Measurements from ENCODE around the gene SLC9A2.

Gene SLC9A2

DNA sequence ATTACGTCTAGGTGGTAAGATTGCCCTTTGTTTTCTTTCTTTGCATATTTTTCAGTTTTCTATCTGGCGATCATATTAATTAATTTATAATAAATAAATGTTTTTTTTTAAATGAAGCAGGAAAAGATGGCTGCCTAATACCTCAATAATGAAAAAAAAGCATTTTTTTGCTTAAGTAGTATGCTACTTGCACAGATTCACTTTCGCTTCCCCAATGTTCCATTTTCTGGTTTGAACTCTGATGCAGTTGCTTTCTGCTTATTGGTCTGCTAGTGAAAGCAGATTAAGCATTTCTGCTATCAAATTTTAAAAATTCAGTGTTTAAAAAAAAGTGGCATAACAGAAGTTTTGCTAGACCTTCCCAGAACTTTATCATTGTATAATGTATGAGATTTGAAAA is 130.6 kb downstream of the SLC9A2 start:
- H3K27ac ChIP-seq (ENCODE audit: low read depth, low read length), result no peak overlapping the region
- no peaks in the 10 kb centered on the region for H3K9me3 ChIP-seq (ENCODE audit: control insufficient read depth in 1 of 2, low read length in 2 of 2)
- H3K4me1 ChIP-seq (ENCODE audit: control insufficient read depth in 1 of 2, insufficient read depth in 2 of 2, low read length in 2 of 2), result no peaks in the 10 kb centered on the region
- H3K27me3 ChIP-seq (ENCODE audit: control insufficient read depth in 1 of 2, insufficient read depth in 2 of 2, low read length in 2 of 2), result no peaks in the 10 kb centered on the region
- no peaks in the 10 kb centered on the region for H3K36me3 ChIP-seq (ENCODE audit: control insufficient read depth in 1 of 2, insufficient read depth in 2 of 2, low read length in 2 of 2)
- no peak overlapping the region for H3K9ac ChIP-seq (ENCODE audit: low read depth in 1 of 2, low read length in 2 of 2)
- no peak overlapping the region for H3K4me3 ChIP-seq (ENCODE audit: low read depth in 1 of 2, low read length in 2 of 2)

DNA sequence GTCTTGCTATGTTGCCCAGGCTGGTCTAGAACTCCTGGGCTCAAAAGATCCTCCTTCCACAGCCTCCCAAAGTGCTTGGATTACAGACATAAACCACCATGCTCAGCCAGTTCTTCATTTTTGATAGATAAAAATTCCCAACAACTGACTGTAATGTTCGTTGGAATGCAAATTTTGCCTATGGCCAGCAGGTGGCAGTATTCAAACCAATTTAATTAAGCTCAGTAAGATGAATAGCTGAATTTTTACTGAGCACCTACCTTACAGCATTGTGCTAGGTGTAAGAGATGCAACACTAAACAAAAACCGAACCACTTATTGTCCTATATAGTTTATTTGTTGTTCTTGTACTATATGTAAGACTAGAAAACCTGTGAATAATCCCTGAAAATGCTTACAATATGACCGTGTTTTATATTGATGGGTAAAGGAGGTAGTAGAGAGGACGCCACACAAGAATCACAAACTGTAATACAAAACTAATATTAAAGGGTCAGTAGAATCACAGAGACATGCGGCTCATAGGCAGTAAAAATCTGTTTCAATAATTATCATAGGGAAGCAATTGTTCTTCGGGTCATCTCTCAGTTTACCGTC is 134.3 kb downstream of the SLC9A2 start:
- Histone ChIP-seq H3K4me3 (ENCODE audit: low read depth in 1 of 2, low read length in 2 of 2) (no peak overlapping the region), H3K4me1 (ENCODE audit: control insufficient read depth in 1 of 2, insufficient read depth in 2 of 2, low read length in 2 of 2) (no peaks in the 10 kb centered on the region), H3K27ac (ENCODE audit: low read depth, low read length) (no peak overlapping the region), H3K36me3 (ENCODE audit: control insufficient read depth in 1 of 2, insufficient read depth in 2 of 2, low read length in 2 of 2) (no peaks in the 10 kb centered on the region), H3K27me3 (ENCODE audit: control insufficient read depth in 1 of 2, insufficient read depth in 2 of 2, low read length in 2 of 2) (no peaks in the 10 kb centered on the region), H3K9me3 (ENCODE audit: control insufficient read depth in 1 of 2, low read length in 2 of 2) (no peaks in the 10 kb centered on the region), H3K9ac (ENCODE audit: low read depth in 1 of 2, low read length in 2 of 2) (no peak overlapping the region)

DNA sequence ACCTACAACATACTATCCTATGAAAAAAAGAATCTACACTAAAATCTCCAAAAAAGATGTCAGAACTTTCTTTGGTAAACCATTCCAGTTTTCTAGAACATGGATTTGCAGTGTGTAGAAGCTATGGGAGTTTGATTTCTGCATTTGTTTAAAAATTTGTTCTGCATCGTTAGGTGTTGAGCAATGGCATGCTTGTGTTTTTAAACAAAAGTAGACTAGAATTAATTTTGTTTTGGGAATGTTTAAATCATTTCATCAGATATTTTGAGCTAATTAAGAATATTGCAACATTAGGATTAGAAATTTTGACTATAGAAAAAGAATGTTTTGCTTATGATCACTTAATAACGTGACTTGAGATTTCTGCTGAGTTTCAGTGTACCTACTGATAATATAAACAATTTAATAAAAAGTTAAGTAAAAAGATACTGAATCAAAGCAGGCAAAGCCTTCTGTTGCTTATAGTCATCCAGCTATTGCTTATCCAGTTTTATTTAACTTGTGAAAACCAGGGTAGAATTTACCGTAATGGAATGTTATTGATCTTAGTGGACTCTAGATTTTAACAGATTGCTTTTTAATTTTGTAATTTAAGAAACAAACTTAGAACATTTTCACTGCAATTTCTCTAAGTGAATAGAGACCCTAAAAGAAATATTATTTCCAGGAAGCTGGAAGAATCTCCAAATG is 135.2 kb downstream of the SLC9A2 start:
- Histone ChIP-seq H3K4me1 (ENCODE audit: control insufficient read depth in 1 of 2, insufficient read depth in 2 of 2, low read length in 2 of 2) (no peaks in the 10 kb centered on the region), H3K36me3 (ENCODE audit: control insufficient read depth in 1 of 2, insufficient read depth in 2 of 2, low read length in 2 of 2) (no peaks in the 10 kb centered on the region), H3K9me3 (ENCODE audit: control insufficient read depth in 1 of 2, low read length in 2 of 2) (no peaks in the 10 kb centered on the region), H3K27me3 (ENCODE audit: control insufficient read depth in 1 of 2, insufficient read depth in 2 of 2, low read length in 2 of 2) (no peaks in the 10 kb centered on the region), H3K4me3 (ENCODE audit: low read depth in 1 of 2, low read length in 2 of 2) (no peak overlapping the region), H3K27ac (ENCODE audit: low read depth, low read length) (no peak overlapping the region), H3K9ac (ENCODE audit: low read depth in 1 of 2, low read length in 2 of 2) (no peak overlapping the region)

DNA sequence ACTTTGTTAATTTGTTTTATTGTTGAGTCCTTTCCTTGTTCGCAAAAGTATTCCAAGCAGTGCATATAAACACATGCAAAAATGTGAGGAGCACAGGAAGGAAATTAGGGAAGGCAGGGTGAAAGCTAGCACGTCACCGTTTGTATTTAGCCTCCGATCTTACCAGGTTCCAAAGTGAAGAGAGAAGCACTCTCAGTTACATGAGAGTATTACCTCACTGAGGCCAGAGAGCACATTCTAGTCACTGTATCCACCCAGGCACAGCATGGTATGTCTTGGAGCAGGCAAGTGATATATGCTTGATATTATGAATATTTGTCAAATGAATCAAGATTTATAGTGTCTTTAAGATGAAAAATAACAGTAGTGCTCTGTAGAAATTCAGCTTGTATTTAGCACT is 135.9 kb downstream of the SLC9A2 start:
- no peak overlapping the region for H3K9ac ChIP-seq (ENCODE audit: low read depth in 1 of 2, low read length in 2 of 2)

DNA sequence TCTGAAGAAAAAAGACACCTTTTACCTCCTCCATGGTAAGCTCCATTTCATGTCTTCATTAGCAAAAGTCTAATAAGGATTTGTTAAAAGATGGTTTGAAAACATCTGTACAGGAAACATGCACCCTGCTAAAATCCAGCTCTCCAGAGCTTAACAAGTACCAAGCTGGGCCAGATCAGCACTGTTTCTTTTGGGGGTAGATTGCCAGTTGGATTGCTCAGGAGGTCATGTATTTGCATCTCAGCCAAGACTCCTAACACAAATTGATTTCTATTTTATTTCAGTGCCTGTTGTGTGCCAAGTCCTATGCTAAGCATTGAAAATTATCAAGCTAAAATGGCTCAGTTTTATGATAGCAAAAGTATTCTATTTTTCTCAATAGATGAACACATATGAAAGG is 139.1 kb downstream of the SLC9A2 start:
- Histone ChIP-seq H3K4me3 (ENCODE audit: low read depth in 1 of 2, low read length in 2 of 2) (no peak overlapping the region), H3K4me1 (ENCODE audit: control insufficient read depth in 1 of 2, insufficient read depth in 2 of 2, low read length in 2 of 2) (no peaks in the 10 kb centered on the region), H3K9ac (ENCODE audit: low read depth in 1 of 2, low read length in 2 of 2) (no peak overlapping the region), H3K27ac (ENCODE audit: low read depth, low read length) (no peak overlapping the region), H3K27me3 (ENCODE audit: control insufficient read depth in 1 of 2, insufficient read depth in 2 of 2, low read length in 2 of 2) (no peaks in the 10 kb centered on the region), H3K9me3 (ENCODE audit: control insufficient read depth in 1 of 2, low read length in 2 of 2) (no peaks in the 10 kb centered on the region), H3K36me3 (ENCODE audit: control insufficient read depth in 1 of 2, insufficient read depth in 2 of 2, low read length in 2 of 2) (no peaks in the 10 kb centered on the region)

More for the DNA sequence above, 135.9 kb downstream of the SLC9A2 start:
- no peaks in the 10 kb centered on the region for H3K27me3 ChIP-seq (ENCODE audit: control insufficient read depth in 1 of 2, insufficient read depth in 2 of 2, low read length in 2 of 2)
- no peak overlapping the region for H3K4me3 ChIP-seq (ENCODE audit: low read depth in 1 of 2, low read length in 2 of 2)
- H3K36me3 ChIP-seq (ENCODE audit: control insufficient read depth in 1 of 2, insufficient read depth in 2 of 2, low read length in 2 of 2), result no peaks in the 10 kb centered on the region
- H3K9me3 ChIP-seq (ENCODE audit: control insufficient read depth in 1 of 2, low read length in 2 of 2), result no peaks in the 10 kb centered on the region
- H3K4me1 ChIP-seq (ENCODE audit: control insufficient read depth in 1 of 2, insufficient read depth in 2 of 2, low read length in 2 of 2), result no peaks in the 10 kb centered on the region
- H3K27ac ChIP-seq (ENCODE audit: low read depth, low read length), result no peak overlapping the region

Measured in duodenal mucosa (tissue), 2 donors.